GM06990 (cell line): Measurements from ENCODE around the gene OTX2.

Experiments
- DNase-seq: peaks from one replicate; pipeline ENCODE4 v3.0.0-alpha.2; 2011; ENCODE audit not compliant: insufficient read length; ENCODE audit errors: extremely low read depth
- H3K27me3 ChIP-seq: replicated peaks from 2 replicates; pipeline ENCODE4 v1.6.0; 2011; ENCODE audit warnings: low read length; ENCODE audit not compliant: control insufficient read depth, insufficient read depth
- H3K36me3 ChIP-seq: 2 replicates; pipeline ENCODE4 v1.5.1; 2011; ENCODE audit warnings: low read length; ENCODE audit not compliant: control insufficient read depth, insufficient read depth
- H3K4me3 ChIP-seq: replicated peaks from 2 replicates; pipeline ENCODE4 v1.5.1; 2011; ENCODE audit warnings: low read depth, mild to moderate bottlenecking, control low read depth, low read length
- CTCF ChIP-seq: IDR thresholded peaks from 2 replicates; pipeline ENCODE4 v1.5.1; 2011; ENCODE audit warnings: low read length, control low read depth, mild to moderate bottlenecking, inconsistent platforms; ENCODE audit not compliant: insufficient read depth, poor library complexity, severe bottlenecking

The OTX2 gene

GRCh38 chr14:56759094-56759493 is 51.2 kb downstream of the OTX2 start:
- Histone ChIP-seq H3K36me3 (no peaks in the 10 kb centered on the region), H3K4me3 (no peak overlapping the region), H3K27me3 (no peaks in the 10 kb centered on the region)
- DNase-seq: no peak
- TF ChIP-seq CTCF: no peak

GRCh38 chr14:56754921-56755320 is 55.4 kb downstream of the OTX2 start:
- H3K36me3 ChIP-seq: no peaks in the 10 kb centered on the region
- no peaks in the 10 kb centered on the region for H3K27me3 ChIP-seq
- TF ChIP-seq CTCF: no peak
- H3K4me3 ChIP-seq: no peak overlapping the region
- DNase-seq: no peak

- Histone ChIP-seq H3K4me3 (no peak overlapping the region), H3K36me3 (no peaks in the 10 kb centered on the region), H3K27me3 (no peaks in the 10 kb centered on the region)
- no peak for TF ChIP-seq CTCF
- DNase-seq: no peak
These were observed 56.9 kb downstream of the OTX2 start for GRCh38 chr14:56753396-56753795.

- DNase-seq: no peak
- H3K4me3 ChIP-seq: no peak overlapping the region
- no peaks in the 10 kb centered on the region for H3K36me3 ChIP-seq
- TF ChIP-seq CTCF: no peak
- no peaks in the 10 kb centered on the region for H3K27me3 ChIP-seq
These were observed 57.9 kb downstream of the OTX2 start for GRCh38 chr14:56752428-56752827.

- no peak for DNase-seq
These were observed 58.8 kb downstream of the OTX2 start for GRCh38 chr14:56751471-56751870.

More at GRCh38 chr14:56751471-56751870, 58.8 kb downstream of the OTX2 start:
- Histone ChIP-seq H3K36me3 (no peaks in the 10 kb centered on the region), H3K4me3 (no peak overlapping the region), H3K27me3 (no peaks in the 10 kb centered on the region)
- no peak for TF ChIP-seq CTCF
